Left renal cortex interstitium (tissue), 4 donors: ENCODE measurements around the gene PLCL1. TPM values are rescaled to one million over a fixed set of nuclear protein-coding genes. Genes with fewer than 3 reads are reported as not detected.
A peak's percentile ranks its signal among the peaks of the same experiment; 100 is the strongest.

Experiments used
- DNase-seq, 4 donors: peaks; one replicate each; pipeline ENCODE4 v3.0.0-alpha.2; 2013; ENCODE audit warnings: low read depth in 4 of 4, low spot score in 2 of 4, missing footprints in 1 of 4
- polyA plus RNA-seq, 4 donors: library from polyadenylated mRNA; unstranded; fragments of 120-200 nt; gene quantifications; one replicate each; pipeline ENCODE4 v1.2.1, GENCODE V29; 2013; ENCODE audit not compliant: insufficient read length in 4 of 4

PLCL1 gene
- polyA plus RNA-seq, 4 donors: 14.2 to 23.3 (median 15.3) TPM

GRCh38 chr2:197850882-197851450 is 46.6 kb downstream of the PLCL1 start:
- DNase-seq: peak in 1 of 4 donors; percentile 15

GRCh38 chr2:197851451-197851850 is 47.1 kb downstream of the PLCL1 start:
- DNase-seq: no peak

GRCh38 chr2:197852108-197852507 is 47.7 kb downstream of the PLCL1 start:
- no peak for DNase-seq

GRCh38 chr2:197853549-197853948 is 49.2 kb downstream of the PLCL1 start:
- no peak for DNase-seq

GRCh38 chr2:197857476-197858107 is 53.2 kb downstream of the PLCL1 start:
- no peak for DNase-seq

- DNase-seq: no peak
These were observed 54.3 kb downstream of the PLCL1 start for GRCh38 chr2:197858607-197859140.

GRCh38 chr2:197862246-197862955 is 58.0 kb downstream of the PLCL1 start:
- DNase-seq: no peak

- DNase-seq: no peak
These were observed 59.4 kb downstream of the PLCL1 start for GRCh38 chr2:197863744-197864143.

- no peak for DNase-seq
These were observed 62.1 kb downstream of the PLCL1 start for GRCh38 chr2:197866455-197866854.

- no peak for DNase-seq
These were observed 62.6 kb downstream of the PLCL1 start for GRCh38 chr2:197867033-197867432.

GRCh38 chr2:197867624-197868023 is 63.2 kb downstream of the PLCL1 start:
- DNase-seq: no peak

- no peak for DNase-seq
These were observed 63.8 kb downstream of the PLCL1 start for GRCh38 chr2:197868206-197868605.

GRCh38 chr2:197869041-197869440 is 64.6 kb downstream of the PLCL1 start:
- DNase-seq: no peak

- no peak for DNase-seq
These were observed 65.2 kb downstream of the PLCL1 start for GRCh38 chr2:197869501-197870111.

GRCh38 chr2:197870137-197870536 is 65.7 kb downstream of the PLCL1 start:
- DNase-seq: no peak

GRCh38 chr2:197871780-197872456 is 67.5 kb downstream of the PLCL1 start:
- DNase-seq: no peak

- DNase-seq: no peak
These were observed 68.9 kb downstream of the PLCL1 start for GRCh38 chr2:197873293-197873701.

GRCh38 chr2:197875763-197876162 is 71.4 kb downstream of the PLCL1 start:
- DNase-seq: no peak

GRCh38 chr2:197876524-197876923 is 72.1 kb downstream of the PLCL1 start:
- no peak for DNase-seq

GRCh38 chr2:197877038-197877437 is 72.6 kb downstream of the PLCL1 start:
- DNase-seq: no peak

- DNase-seq: no peak
These were observed 74.4 kb downstream of the PLCL1 start for GRCh38 chr2:197878792-197879191.
